GM21515 (cell line): ENCODE measurements around the gene YIPF2.

Experiments
- ATAC-seq: cut with Tn5 transposase; IDR thresholded peaks from one replicate; pipeline ENCODE4 v1.9.1; 2021; ENCODE audit not compliant: unreplicated experiment

YIPF2 gene

DNA sequence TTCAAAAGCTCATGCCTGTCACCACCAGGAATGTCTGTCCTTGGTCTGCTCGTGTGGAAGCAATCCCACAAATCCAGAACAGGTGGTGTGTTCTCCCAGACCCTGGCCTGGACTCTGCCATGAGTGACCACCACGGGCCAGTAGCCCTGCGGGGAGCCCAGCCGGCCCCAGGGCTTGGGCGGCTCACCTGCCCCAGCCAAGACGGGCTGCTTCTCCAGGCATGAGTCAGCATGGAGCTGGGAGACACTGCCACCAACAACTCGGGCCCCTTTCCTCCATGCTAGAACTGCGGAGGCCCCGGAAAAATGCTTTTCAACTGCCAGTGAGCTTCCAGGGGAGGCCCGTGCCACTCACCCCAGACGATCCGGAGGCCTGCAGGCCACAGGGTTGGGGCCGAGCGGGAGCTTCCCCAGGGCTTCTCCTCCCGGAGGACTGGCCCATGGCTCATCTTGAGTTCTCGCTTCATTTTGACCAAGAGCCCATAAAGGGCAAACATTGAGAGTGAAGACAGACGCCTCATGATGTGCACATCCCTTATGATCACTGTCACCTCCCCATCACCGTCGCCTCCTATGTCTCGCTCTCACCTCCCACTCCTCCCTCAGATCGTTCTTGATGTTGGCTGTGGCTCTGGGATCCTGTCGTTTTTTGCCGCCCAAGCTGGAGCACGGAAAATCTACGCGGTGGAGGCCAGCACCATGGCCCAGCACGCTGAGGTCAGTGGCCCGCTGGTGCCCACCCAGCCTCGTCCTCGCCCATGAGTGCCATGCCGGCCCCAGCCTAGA lies 16.7 kb downstream of the YIPF2 start:
- ATAC-seq = no peak

DNA sequence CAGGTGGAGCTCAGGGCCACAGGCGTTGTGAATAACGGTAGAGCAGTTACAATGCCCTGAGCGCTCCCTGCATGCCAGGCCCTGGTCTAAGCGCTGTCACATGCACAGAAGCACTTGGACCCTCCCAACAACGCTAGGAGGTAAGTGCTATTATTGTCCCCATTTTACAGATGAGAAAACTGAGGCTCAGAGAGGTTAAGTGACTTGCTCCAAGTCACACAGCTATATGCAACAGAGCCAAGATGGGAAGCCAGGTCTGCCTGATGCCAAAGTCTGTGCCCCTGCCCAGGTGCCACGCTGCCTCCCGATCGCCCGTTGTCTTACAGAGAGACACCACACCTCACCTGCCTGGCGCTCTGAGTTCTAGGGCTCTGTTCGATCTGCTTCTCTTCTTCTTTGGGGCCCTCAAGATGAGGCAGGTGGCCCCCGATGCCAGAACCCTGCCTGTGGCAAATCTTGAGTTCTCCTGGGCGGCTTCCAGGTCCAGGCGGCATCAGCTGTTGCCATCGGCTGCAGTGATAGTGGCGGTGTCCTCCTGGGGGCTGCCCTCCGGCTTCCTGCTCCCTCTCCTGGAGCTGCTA lies 20.0 kb downstream of the YIPF2 start:
- ATAC-seq = no peak

DNA sequence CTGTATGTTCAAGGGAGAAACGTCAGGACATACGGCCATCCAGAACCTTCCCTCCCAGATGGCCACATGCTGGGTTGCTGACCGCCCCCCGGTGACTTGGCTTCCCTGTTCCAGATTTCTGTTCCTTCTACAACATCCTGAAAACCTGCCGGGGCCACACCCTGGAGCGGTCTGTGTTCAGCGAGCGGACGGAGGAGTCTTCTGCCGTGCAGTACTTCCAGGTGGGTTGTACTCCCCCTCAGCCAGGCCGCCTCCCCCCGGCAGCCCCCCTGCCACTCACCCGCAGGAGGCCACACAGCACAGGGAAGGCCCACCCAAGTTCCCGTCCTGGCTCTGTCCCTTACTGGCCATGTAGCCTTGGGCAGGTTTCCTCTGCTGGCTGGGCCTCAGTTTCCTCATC lies 20.5 kb downstream of the YIPF2 start:
- ATAC-seq = no peak

DNA sequence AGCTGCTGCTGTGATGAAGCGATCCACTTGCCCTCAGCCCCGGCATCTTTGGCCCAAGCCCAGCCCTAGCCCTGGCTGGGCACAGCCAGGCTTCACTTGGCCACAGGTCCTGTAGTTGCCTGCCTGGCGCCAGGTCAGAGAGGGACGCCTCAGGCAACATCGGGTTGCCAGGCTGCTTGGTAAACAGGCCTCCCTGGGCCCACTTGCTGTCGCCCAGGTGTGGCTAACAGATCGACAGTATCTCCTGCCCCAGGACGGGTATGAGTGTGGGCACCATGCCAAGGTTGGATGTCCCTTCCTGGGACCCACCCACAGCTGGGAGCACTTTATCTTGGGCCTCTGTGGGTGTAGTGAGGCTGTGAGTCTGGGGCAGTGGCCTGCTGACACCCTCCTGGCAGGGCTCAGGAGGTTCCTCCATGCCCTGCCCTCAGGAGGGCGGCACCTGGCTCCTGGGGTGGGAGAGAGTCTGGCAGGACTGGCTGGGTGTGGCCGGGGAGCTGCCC lies 29.2 kb downstream of the YIPF2 start:
- no peak for ATAC-seq

DNA sequence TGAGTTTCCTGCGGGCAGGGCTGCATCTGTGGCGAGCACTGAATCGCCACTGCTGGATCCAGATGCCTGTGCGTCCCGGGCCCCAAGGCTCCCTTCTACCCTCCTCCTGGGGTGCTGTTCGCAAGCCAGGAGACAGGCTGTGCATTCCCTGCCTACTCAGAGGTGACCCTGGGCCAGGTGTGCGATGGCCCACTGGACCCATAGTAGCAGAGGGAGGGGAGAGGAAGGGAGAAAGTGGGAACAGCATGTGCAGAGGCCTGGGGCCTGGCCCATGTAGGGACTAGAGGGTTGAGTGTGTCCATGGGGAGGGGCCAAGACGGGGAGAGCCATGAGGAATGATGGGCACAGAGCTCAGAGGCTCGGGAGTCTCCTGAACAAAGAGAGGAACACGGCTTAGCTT lies 29.8 kb downstream of the YIPF2 start:
- ATAC-seq = no peak

DNA sequence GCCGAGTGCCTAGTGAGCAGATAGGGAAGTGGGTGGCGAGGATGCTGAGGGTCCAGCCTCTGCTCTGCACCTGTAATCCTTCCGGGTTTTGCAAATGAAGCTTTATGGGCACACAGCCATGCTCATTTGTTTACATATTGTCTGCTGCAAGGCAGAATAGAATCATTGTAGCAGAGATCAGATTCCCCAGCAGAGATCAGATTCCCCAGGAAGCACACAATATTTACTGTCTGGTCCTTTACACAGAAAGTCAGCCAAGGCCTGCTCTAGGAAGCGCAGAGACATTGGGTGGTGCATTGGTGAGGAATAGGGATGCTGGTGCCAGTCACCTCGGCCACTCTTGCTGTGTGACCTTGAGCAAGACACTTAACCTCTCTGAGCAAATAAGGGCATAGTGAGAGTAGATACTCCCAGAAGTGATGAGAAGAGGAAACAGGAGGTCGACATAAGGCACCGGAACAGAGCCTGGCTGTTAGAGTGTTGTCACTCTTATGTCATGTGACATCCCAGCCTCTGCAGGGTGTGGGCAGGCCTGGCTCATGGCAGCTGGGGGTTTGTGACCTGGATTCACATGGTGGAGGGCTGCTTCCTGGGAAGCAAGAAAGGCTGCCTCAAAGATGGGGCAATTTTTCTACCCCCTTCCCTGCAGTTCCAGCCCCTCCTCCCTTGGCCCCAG lies 31.4 kb downstream of the YIPF2 start:
- ATAC-seq = no peak

DNA sequence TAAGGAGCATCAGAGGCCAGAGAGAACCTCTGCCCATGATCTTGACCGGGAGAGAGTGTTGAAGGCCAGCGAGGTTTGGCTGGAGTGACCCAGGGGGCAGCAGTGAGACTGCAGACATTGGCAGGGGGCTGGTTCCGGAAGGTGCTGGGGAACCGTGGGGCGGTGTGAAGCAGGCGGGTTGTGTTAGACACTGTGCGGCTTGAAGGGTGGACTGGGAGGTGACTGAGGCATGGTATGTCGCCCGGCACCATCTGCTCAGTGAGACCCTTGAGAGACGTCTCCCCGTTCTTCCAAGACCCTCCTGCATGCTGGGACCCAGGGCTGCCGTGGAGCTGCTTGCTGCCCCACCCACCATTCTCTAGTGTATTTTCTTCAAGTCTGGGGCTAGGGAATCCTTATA lies 32.5 kb downstream of the YIPF2 start:
- ATAC-seq = no peak

DNA sequence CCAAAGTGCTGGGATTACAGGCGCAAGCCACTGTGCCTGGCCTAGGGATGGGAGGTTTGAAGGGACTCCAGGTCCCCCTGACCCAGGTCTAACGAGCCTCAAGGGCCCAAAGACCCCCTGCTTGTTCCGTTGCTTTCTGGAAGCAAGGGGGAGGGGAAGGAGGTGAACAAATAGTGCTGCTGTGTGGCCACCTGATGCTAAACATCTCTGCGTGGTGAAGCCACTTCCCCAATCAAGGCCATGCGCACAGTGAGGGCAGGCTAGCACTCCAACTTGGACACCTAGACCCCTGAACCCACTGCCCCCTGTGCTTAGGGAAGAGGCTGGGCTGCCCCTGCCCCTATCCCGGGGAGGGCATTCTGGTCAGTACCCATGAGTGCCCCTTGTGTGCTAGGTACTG lies 33.1 kb downstream of the YIPF2 start:
- no peak for ATAC-seq

DNA sequence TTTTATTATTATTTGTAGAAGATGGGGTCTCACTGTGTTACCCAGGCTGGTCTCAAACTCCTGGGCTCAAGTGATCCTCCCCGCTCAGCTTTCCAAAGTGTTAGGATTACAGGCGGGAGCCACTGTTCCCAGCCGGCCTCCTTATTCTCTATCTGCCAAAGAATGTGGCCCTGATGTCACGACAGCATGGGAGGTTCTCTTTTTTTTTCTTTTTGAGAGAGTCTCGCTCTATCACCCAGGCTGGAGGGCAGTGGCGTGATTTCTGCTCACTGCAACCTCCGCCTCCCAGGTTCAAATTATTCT lies 33.6 kb downstream of the YIPF2 start:
- ATAC-seq = no peak

DNA sequence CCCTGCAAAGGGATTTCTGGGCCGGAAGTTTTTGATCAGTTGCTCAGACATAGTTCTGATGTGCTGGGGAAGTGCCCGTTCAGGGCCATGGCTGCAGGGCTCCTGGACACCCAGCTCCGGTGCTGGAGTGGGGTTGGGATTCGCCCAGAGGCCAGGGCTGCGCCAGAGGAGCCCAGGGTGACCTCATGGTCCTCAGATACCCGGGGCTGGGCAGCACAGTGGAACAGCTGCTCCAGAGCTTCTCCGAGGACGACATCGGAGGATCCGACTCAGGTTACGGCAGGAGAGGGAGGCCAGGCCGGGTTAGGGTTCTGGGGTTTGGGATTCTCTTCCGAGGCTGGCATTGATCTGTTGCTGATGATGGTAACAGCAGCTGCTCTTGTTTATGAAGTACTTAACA lies 36.2 kb downstream of the YIPF2 start:
- ATAC-seq = no peak

DNA sequence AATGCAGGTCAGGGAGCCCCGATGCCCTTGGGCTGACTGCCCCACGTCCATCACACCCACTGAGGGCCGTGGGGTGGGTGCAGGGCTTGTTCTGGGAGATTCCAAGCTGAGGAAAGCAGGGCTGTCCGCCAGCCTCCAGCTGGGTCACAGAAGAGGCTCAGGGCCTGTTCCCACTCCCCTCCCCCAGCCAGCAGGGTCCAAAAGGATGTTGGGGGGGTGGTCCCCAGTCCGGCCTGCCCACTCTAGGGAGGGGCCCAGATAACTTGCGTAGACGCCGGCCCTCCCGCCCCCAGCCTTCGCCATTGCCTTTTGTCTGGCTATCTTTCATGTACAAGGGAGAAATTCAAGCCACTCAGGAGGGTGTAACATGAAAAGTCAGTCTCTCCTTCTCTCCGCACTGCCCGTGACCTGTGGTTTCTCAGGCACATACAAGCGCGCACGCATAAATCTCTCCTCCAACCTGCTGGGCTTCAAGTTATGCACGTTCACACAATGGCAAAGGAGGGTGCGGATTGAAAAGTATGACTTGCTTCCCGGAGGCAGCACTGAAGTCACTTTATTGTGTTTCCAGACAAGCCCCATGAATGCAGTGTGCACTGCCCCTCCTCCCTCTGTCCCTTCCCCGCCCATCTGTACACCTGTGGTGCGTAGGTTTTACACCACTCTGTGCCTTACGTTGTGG lies 36.9 kb downstream of the YIPF2 start:
- no peak for ATAC-seq

DNA sequence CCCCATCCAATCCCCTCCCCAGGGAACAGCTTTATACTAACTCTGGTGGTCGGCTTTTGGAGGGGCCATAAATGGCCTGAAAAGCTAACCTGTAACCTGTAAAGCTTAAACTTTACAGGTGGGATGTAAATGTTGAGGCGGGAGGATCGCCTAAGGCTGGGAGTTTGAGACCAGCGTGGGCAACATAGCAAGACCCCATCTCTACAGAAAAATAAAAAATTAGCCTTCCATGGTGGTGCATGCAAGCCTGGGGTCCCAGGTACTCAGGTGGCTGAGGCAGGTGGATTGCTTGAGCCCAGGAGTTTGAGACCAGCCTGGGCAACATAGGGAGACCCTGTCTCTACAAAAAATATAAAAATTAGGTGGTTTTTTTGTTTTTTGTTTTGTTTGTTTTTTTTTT lies 38.6 kb downstream of the YIPF2 start:
- ATAC-seq = no peak

DNA sequence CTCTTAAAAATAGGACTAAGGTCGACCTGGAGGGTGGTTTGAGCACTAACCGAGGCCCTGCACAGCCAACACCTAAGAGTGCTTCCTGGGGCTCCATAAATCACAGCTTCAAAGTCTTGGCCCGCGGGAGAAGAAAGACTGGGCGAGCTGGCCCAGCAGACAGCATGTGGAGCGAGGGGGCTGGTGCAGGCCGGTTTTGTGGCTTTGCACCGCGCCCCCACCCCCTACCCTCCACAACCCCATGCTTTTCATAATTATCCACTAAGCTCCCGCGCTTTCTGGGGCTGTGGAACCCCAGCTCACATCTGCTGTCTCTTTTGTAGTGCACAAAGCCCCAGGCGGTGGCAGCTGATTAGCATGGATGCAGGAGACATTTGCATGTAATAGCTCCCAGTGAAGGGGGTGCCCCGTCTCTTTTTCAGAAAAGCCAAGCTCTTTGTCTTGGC lies 40.0 kb downstream of the YIPF2 start:
- ATAC-seq = no peak

DNA sequence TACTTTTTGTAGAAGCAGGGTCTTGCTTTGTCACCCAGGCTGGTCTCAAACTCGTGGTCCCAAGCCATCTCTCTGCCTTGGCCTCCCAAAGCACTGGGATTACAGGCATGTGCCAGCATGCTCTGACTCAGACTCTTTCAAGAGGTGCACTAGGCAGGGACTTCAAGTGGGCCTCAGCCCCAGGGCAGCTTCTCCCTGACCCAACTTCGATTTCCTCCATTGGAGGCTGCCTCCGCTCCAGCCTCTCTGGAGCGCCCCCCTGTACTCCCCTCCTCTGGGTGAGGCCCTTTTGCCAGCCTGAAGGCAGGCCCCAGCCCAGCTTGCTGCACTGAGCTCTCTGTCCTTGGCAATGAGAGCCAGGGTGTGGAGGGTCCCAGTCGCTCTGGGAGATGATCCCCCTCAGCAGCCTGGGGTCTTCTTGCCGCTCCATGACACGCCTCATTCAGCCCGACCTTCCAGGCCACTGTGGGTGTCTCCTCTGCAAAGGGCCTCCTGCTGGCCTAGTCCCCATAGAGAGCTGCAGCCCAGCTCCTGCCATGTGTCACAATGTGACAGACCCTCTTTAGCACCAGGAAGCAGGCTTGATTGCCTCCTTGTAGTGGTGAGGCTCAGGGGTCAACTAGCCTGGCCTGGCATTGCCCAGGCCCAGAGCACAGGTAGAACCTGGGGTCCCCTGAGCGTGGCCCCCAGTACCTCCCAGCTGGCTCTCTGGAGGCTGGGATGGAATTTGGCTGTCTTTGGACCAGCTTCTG lies 40.6 kb downstream of the YIPF2 start:
- no peak for ATAC-seq

DNA sequence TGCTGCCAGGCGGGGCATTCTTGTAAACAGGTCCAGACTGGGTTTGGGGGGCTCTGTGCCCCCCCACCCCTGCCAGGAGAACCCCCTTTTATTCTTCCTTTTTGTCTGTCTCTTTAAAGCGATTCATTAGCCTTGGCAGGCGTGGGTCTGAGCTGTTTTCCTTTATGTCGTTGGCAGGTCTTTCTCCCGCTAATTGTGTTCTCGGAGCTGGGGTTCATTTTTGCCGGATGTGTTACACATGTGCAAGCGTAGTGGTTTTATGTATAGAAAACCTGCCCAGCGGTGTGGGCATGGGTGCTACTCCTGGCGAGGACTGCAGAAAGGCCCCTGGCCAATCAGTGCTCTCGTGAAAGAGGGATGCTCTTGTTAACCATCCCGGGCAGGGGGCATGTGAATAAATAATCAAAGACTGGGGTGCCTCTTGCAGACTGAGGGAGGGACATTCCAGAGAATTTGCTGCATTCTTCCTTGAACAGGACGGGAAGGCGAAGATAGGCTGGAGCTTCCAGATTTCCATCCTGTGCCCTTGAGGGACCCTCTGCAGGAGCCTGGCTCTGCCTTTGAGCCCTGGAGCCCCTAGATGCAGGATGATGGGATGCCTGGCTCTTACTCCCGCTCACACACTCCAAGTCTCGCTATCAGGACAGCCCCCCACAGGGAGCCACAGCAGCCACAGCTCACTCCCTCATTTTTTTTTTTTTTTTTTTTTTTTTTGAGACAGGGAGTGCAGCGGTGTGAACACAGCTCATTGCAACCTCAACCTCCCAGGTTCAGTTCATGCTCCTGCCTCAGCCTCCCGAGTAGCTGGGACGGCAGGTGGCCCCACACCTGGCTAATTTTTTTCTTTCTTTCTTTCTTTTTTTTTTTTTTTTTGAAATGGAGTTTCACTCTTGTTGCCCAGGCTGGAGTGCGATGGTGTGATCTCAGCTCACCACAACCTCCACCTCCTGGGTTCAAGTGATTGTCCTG lies 43.0 kb downstream of the YIPF2 start:
- ATAC-seq = no peak

DNA sequence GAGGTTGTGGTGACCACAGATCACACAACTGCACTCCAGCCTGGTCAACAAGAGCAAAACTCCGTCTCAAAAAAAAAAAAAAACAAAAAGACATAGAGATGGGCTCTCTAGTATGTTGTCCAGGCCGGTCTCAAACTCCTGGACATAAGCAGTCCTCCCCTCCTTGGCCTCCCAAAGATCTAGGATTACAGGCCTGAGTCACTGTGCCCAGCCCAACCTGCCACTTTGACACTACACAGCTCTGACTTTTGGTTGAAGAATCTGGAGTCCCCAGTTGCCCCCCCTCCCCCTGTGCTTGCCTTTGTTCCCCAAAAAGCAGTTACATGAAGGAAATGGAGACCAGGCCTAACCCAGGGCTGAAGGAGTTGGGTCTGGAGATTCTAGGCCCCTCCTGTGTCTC lies 44.2 kb downstream of the YIPF2 start:
- ATAC-seq = no peak

DNA sequence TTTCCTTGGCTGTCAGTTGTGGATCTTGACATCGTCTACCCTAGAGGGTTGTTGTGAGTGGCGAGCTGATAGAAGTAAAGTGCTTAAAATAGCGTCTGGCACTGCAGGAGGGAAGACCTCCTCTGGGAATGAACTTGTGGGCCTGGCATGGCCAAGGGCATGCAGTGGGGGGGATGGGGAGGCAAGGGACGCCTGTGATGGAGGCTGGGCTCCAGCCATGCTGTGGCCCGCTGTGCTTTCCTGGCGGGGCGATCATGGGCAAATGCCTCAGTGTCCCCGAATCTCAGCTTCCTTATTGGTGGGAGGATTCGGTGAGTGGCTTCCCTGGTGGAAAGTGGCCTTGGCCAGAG lies 46.4 kb downstream of the YIPF2 start:
- ATAC-seq = no peak

DNA sequence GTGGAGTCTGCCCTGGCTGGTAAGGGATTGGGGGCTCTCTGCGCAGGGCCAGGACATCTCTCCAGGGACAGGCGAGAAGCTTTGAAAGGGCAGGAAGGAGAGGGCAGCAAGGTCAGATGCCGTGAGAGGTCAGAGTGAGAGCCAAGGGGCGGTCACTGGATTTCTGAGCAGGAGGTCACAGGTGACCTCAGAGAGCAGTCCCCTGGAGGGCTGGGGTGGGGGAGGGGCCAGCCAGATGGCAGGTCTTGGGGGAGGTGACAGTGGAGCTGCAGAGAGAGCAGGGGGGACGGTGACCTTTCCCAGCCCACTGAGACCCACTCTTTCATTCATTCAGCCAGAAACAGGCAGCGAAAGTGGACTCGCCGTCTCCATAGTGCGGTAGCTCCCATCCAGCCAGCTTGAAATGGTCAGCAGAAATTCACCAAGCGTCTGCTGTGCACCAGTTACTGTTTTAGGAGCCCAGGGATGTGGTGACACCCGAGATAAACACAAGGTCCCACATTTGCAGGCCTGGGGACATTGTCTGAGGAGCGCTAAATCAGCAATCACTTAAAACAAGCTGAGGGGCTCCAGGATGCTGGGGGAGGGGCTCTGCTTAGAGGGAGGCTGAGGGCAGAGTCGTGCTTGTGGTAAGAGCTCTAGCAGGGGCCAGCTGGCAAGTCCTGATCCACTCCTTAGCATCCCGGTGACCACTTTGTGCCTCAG lies 46.9 kb downstream of the YIPF2 start:
- ATAC-seq = no peak

DNA sequence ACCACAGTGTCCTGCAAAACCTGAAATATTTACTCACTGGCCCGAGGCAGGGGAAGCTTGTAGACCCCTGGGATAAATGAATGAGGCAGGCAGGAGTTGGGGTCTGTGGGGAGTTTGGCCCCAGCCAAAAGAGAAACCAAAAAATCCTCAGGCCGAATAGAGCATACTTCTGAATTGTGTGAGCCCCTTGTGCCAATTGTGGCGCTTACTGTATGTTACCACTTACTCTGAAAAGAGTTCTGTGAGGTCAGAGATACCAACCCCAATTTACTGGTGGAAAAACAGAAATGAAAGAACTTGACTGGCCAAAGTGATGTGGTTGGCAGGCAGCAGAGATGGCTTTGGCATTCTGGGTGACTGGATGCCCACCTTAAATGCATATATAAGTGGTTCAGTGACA lies 50.2 kb downstream of the YIPF2 start:
- ATAC-seq = no peak
